IPS DF 6.9 (cell line): ENCODE measurements around the gene SERTAD2.

Experiments used
- DNase-seq: peaks from one replicate; pipeline ENCODE4 v3.0.0-alpha.2; 2013; ENCODE audit warnings: low read depth, low spot score
- H3K27ac ChIP-seq: one replicate; pipeline ENCODE4 v1.5.1; 2013; ENCODE audit warnings: low read length, control low read depth
- H3K27me3 ChIP-seq: 2 replicates; pipeline ENCODE4 v1.6.1; 2013; ENCODE audit warnings: mild to moderate bottlenecking, low read length; ENCODE audit not compliant: control insufficient read depth, insufficient read depth
- H3K36me3 ChIP-seq: 2 replicates; pipeline ENCODE4 v1.6.1; 2013; ENCODE audit warnings: low read length; ENCODE audit not compliant: control insufficient read depth, insufficient read depth
- H3K4me1 ChIP-seq: 2 replicates; pipeline ENCODE4 v1.6.1; 2013; ENCODE audit warnings: low read length; ENCODE audit not compliant: control insufficient read depth, insufficient read depth
- H3K4me3 ChIP-seq: 2 replicates; pipeline ENCODE4 v1.5.1; 2013; ENCODE audit warnings: mild to moderate bottlenecking, low read length
- H3K9me3 ChIP-seq: 2 replicates; pipeline ENCODE4 v1.6.1; 2013; ENCODE audit warnings: low read length, inconsistent platforms; ENCODE audit not compliant: control insufficient read depth, insufficient read depth
- WGBS: extraction: QIAGEN DNeasy Blood & Tissue Kit; methylation state at CpG from one replicate; pipeline ENCODE4 v1.1.7; 2013; ENCODE audit warnings: mixed read lengths, missing lambda C conversion rate; ENCODE audit not compliant: insufficient read length, insufficient coverage; 5-methylcytosine and 5-hydroxymethylcytosine counted together

SERTAD2 gene

GRCh38 chr2:64607381-64608304, 46.1 kb downstream of the SERTAD2 start:
- Histone ChIP-seq H3K4me1 (no peaks in the 10 kb centered on the region), H3K9me3 (no peaks in the 10 kb centered on the region), H3K36me3 (no peaks in the 10 kb centered on the region), H3K4me3 (no peak overlapping the region), H3K27ac (no peak overlapping the region), H3K27me3 (no peaks in the 10 kb centered on the region; the same call in 1 of the 2 replicates)
- no CpG with 5 or more reads among the region's 18 CpGs for WGBS
- no peak for DNase-seq

- no peak for DNase-seq
Measured at GRCh38 chr2:64606479-64607363, 47.0 kb downstream of the SERTAD2 start.

GRCh38 chr2:64605991-64606478, 47.7 kb downstream of the SERTAD2 start:
- no CpG with 5 or more reads among the region's 5 CpGs for WGBS
- Histone ChIP-seq H3K27ac (no peak overlapping the region), H3K4me3 (no peak overlapping the region), H3K9me3 (no peaks in the 10 kb centered on the region), H3K36me3 (no peaks in the 10 kb centered on the region), H3K4me1 (no peaks in the 10 kb centered on the region), H3K27me3 (no peaks in the 10 kb centered on the region; the same call in 1 of the 2 replicates)
- DNase-seq, result no peak

More at GRCh38 chr2:64606479-64607363, 47.0 kb downstream of the SERTAD2 start:
- Histone ChIP-seq H3K27ac (no peak overlapping the region), H3K4me1 (no peaks in the 10 kb centered on the region), H3K9me3 (no peaks in the 10 kb centered on the region), H3K4me3 (no peak overlapping the region), H3K36me3 (no peaks in the 10 kb centered on the region), H3K27me3 (no peaks in the 10 kb centered on the region; the same call in 1 of the 2 replicates)
- WGBS, result no CpG with 5 or more reads among the region's 21 CpGs

- Histone ChIP-seq H3K36me3 (no peaks in the 10 kb centered on the region), H3K27ac (no peak overlapping the region), H3K9me3 (no peaks in the 10 kb centered on the region), H3K27me3 (no peaks in the 10 kb centered on the region; the same call in 1 of the 2 replicates), H3K4me1 (no peaks in the 10 kb centered on the region), H3K4me3 (no peak overlapping the region)
- no CpG with 5 or more reads among the region's 6 CpGs for WGBS
- no peak for DNase-seq
Measured at GRCh38 chr2:64605026-64605471, 48.7 kb downstream of the SERTAD2 start.

GRCh38 chr2:64604155-64604554, 49.6 kb downstream of the SERTAD2 start:
- WGBS, result no CpG with 5 or more reads among the region's 2 CpGs

GRCh38 chr2:64602436-64602835, 51.3 kb downstream of the SERTAD2 start:
- no peaks in the 10 kb centered on the region for H3K4me1 ChIP-seq
- no peaks in the 10 kb centered on the region for H3K9me3 ChIP-seq
- DNase-seq, result no peak
- H3K4me3 ChIP-seq, result no peak overlapping the region
- H3K27me3 ChIP-seq, result no peaks in the 10 kb centered on the region
- no peaks in the 10 kb centered on the region for H3K36me3 ChIP-seq
- H3K27ac ChIP-seq, result no peak overlapping the region
- no CpG with 5 or more reads among the region's 11 CpGs for WGBS

More at GRCh38 chr2:64604155-64604554, 49.6 kb downstream of the SERTAD2 start:
- Histone ChIP-seq H3K4me3 (no peak overlapping the region), H3K27ac (no peak overlapping the region), H3K27me3 (no peaks in the 10 kb centered on the region; the same call in 1 of the 2 replicates), H3K36me3 (no peaks in the 10 kb centered on the region), H3K9me3 (no peaks in the 10 kb centered on the region), H3K4me1 (no peaks in the 10 kb centered on the region)
- DNase-seq, result no peak

GRCh38 chr2:64601785-64602391, 51.8 kb downstream of the SERTAD2 start:
- no peak overlapping the region for H3K27ac ChIP-seq

GRCh38 chr2:64601034-64601754, 52.5 kb downstream of the SERTAD2 start:
- no peak overlapping the region for H3K27ac ChIP-seq
- no peaks in the 10 kb centered on the region for H3K4me1 ChIP-seq
- no peak for DNase-seq
- no CpG with 5 or more reads among the region's 8 CpGs for WGBS
- no peaks in the 10 kb centered on the region for H3K27me3 ChIP-seq
- H3K36me3 ChIP-seq, result no peaks in the 10 kb centered on the region
- H3K9me3 ChIP-seq, result no peaks in the 10 kb centered on the region
- H3K4me3 ChIP-seq, result no peak overlapping the region

More at GRCh38 chr2:64601785-64602391, 51.8 kb downstream of the SERTAD2 start:
- Histone ChIP-seq H3K27me3 (no peaks in the 10 kb centered on the region), H3K36me3 (no peaks in the 10 kb centered on the region), H3K9me3 (no peaks in the 10 kb centered on the region), H3K4me3 (no peak overlapping the region), H3K4me1 (no peaks in the 10 kb centered on the region)
- no CpG with 5 or more reads among the region's 12 CpGs for WGBS
- no peak for DNase-seq

- no peaks in the 10 kb centered on the region for H3K9me3 ChIP-seq
- H3K27me3 ChIP-seq, result no peaks in the 10 kb centered on the region
- no peaks in the 10 kb centered on the region for H3K4me1 ChIP-seq
- no peak overlapping the region for H3K4me3 ChIP-seq
- no CpG with 5 or more reads among the region's 3 CpGs for WGBS
- no peak overlapping the region for H3K27ac ChIP-seq
- DNase-seq, result no peak
- no peaks in the 10 kb centered on the region for H3K36me3 ChIP-seq
Measured at GRCh38 chr2:64599469-64599868, 54.2 kb downstream of the SERTAD2 start.
